Astrocyte of the cerebellum (primary cell): ENCODE measurements around the gene LMTK3.

Experiments
- DNase-seq: peaks from one replicate; pipeline ENCODE4 v3.0.0-alpha.2; 2011; ENCODE audit warnings: low read depth
- H3K4me3 ChIP-seq: 2 replicates; pipeline ENCODE4 v1.5.1; 2011; ENCODE audit warnings: mild to moderate bottlenecking, low read depth, low read length, moderate library complexity
- in situ Hi-C: cut with HindIII; loops from 2 replicates; pipeline ENCODE4 v1.10.0; 2017; ENCODE audit warnings: low sequenced_read_pairs
- TF ChIP-seq, protein P1 (sequence below): IDR thresholded peaks from 2 replicates; pipeline ENCODE4 v1.5.1; 2012; ENCODE audit warnings: low read length, low read depth, moderate library complexity, mild to moderate bottlenecking; ENCODE audit errors: missing control alignments

Gene LMTK3

GRCh38 chr19:48508729-48509411, 2.8 kb downstream of the LMTK3 start:
- TF ChIP-seq, protein P1, sequence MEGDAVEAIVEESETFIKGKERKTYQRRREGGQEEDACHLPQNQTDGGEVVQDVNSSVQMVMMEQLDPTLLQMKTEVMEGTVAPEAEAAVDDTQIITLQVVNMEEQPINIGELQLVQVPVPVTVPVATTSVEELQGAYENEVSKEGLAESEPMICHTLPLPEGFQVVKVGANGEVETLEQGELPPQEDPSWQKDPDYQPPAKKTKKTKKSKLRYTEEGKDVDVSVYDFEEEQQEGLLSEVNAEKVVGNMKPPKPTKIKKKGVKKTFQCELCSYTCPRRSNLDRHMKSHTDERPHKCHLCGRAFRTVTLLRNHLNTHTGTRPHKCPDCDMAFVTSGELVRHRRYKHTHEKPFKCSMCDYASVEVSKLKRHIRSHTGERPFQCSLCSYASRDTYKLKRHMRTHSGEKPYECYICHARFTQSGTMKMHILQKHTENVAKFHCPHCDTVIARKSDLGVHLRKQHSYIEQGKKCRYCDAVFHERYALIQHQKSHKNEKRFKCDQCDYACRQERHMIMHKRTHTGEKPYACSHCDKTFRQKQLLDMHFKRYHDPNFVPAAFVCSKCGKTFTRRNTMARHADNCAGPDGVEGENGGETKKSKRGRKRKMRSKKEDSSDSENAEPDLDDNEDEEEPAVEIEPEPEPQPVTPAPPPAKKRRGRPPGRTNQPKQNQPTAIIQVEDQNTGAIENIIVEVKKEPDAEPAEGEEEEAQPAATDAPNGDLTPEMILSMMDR = no peak
- in situ Hi-C loops = no loop called here

GRCh38 chr19:48507911-48508439, 3.7 kb downstream of the LMTK3 start:
- in situ Hi-C loops = no loop called here
- no peak overlapping the region for H3K4me3 ChIP-seq
- TF ChIP-seq, protein P1 = no peak
- no peak for DNase-seq

More at GRCh38 chr19:48508729-48509411, 2.8 kb downstream of the LMTK3 start:
- H3K4me3 ChIP-seq = no peak overlapping the region
- DNase-seq = no peak

DNA sequence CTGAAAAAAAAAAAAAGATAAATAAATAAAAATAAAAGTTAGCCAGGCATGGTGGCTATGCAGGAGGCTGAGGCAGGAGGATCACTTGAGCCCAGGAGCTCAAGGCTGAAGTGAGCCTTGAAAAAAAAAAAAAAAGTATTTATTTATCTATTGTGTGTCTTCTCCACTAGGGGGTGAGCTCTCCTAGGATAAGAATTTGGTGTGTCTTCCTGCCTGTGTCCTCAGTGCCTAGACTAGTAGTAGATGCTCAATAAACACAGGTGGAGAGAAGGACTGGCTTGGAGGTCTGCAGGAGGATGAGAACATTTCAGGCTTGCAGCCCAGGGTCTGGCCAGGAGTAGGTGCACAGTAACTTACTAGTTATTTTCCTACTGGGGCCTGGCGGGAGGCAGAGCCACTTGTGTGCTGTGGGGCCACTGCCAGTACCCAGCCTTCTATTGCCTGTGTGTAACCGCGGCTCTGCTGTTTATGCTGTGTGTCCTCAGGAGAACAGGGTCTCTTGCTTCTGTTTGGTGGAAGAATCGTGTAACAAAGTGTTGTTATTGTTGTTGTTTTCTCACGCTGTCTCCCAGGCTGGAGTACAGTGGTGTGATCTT, 5.4 kb downstream of the LMTK3 start:
- TF ChIP-seq, protein P1 = peak; percentile 49
- H3K4me3 ChIP-seq = no peak overlapping the region
- in situ Hi-C loops = no loop called here
- no peak for DNase-seq

- in situ Hi-C loops = no loop called here
- TF ChIP-seq, protein P1 = no peak
- DNase-seq = no peak
- H3K4me3 ChIP-seq = no peak overlapping the region
Measured at GRCh38 chr19:48502350-48503018, 9.2 kb downstream of the LMTK3 start.

- TF ChIP-seq, protein P1 = no peak
- in situ Hi-C loops = no loop called here
- H3K4me3 ChIP-seq = no peak overlapping the region
- no peak for DNase-seq
Measured at GRCh38 chr19:48501494-48502349, 9.9 kb downstream of the LMTK3 start.
